Hematopoietic multipotent progenitor cell treated with erythropoietin and hydrocortisone succinate and interleukin-3 and kit ligand, for 17 days (in vitro differentiated cells): ENCODE measurements around the gene HGS.

ENCODE experiments used
- DNase-seq: peaks from one replicate; pipeline ENCODE4 v3.0.0-alpha.2; 2015; ENCODE audit warnings: low spot score

The HGS gene

DNA sequence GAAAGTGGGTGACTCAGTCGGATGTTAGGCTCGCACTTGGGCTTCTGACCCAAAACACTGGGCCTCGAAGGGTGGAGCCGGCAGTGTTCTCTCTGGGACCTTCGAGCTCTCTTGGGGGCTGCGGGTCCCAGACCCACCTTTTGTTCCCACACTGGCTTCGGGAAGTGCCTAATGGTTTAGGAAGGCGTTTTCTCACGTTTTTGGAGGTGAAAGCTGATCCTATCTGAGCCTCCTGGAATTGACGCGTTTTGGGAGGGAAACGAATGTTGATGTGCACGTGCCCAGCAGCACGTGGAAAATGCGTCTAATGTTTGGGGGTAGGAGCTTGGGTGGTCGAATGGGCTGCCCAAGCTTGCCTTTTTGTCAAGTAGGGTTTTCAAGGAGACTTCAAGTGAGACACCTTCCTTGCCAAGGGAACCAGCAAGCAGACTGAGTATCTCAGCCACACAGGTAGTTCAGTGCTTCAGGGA lies 666 bp downstream of the HGS start:
- no peak for DNase-seq

DNA sequence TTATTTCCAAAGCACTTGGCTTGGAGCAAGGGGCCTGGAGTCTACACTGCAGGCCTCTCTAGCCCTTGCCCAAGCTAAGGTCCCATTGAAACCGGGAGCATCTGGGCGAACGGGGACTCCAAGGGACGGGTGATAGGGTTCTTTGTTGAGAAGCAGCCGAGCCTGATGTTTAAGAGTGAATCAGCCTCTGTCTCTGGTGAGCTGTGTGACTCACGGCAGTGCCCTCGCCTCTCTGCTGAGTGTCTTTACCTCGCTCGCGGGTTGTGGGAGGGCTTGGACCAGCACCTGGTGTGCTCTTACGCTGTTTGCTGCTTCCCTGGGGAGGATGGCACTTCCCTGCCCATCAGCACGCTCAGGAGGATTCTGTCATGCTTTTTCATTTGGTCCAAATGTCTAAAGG lies 1.3 kb downstream of the HGS start:
- DNase-seq: peak; percentile 7

DNA sequence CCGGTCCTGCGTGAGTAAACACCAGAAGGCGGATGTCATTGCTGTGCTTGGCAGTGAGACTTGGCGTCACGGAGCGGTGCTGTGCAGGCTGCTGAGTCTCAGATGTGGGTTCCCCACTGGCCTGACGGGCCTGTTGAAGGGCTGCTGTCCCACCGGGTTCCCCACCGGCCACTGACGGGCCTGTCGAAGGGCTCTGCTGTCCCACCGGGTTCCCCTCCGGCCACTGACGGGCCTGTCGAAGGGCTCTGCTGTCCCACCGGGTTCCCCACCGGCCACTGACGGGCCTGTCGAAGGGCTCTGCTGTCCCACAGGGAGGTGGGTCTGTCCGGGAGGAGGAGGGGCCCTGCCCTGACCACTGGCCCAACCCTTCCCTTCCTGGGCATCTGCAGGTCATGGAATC lies 2.8 kb downstream of the HGS start:
- no peak for DNase-seq

DNA sequence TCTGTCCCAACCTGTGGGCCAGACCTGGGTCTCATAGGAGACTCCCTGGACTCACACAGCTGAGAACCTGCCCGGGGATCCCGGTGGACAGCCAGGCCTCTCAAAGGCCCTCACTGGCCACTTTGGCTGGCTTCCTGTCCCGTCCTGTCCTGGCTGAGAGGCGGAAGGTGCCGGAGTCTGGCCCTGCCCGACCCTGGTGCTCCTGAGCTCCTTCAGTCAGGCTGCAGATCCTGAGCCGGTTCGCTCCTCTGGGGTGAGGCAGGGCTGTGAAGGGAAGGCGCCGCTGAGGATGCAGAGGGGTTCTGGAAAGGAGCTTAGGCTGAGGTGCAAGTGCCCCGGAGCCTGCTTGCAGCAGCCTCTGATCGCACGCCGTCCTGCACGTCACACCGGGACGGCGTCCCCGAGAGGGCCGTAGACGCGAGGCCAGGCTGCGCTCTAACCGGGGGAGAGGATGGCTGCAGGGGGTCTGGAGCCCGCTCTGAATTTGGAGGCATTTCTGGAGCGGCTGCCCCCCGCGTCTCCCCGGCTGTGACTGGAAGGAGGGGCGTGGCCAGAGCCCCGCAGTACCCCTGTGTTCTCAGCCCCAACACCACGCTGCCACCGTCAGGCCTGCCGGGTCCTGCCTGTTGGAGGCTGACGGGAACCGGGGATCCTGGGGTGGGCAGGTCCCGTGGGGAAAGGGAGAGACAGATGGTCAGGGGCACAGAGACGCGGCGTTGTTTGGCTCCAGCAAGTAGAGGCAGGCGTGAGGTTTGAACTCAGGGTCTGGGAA lies 4.1 kb downstream of the HGS start:
- no peak for DNase-seq

DNA sequence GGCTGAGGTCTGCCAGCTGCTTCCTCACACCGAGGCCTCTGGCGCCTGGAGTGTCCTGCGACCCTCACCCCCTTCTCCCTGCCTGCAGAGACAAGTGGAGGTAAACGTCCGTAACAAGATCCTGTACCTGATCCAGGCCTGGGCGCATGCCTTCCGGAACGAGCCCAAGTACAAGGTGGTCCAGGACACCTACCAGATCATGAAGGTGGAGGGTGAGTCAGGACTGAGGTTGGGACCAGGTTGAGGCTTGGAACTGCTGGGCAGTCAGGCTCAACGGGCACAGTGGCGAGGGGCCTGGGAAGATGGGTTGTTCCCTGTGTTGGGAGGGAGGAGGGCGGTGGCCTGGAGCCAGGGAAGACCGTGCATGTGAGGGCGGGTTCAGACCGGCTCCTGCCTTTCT lies 4.8 kb downstream of the HGS start:
- DNase-seq: no peak

DNA sequence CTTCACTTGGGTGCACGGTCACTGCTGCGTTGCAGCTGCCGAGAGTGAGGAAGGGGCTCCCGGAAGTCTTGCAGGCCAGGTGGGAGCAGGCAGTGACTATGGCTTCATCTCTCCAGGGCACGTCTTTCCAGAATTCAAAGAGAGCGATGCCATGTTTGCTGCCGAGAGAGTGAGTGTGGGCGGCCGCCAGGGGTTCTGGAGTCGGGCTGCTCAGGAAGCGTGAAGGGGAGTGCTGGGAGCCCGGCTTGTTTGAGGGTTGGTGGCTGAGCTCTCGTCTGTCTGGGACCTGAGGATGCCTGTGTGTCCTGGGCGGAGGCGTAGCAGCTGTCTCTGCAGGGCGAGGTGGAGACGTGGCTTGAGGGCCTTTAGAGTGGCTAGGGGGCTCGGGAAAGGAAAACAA lies 6.3 kb downstream of the HGS start:
- no peak for DNase-seq

DNA sequence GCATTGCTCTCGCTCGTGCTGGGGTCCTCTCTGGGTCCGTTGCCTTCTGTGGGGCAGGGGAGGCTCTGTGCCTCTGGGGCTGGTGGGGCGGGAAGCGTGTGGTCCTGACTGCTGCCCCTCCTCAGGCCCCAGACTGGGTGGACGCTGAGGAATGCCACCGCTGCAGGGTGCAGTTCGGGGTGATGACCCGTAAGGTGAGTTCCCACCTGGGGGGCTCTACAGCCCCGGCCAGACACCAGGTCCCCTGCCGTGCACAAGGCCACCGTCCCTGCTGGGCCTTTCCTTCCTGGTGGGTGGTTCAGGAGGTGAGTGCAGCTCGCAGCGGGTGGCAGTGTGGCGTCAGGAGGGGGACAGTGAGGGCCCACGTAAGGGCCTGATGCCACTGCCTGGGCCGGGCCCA lies 6.7 kb downstream of the HGS start:
- DNase-seq: no peak

DNA sequence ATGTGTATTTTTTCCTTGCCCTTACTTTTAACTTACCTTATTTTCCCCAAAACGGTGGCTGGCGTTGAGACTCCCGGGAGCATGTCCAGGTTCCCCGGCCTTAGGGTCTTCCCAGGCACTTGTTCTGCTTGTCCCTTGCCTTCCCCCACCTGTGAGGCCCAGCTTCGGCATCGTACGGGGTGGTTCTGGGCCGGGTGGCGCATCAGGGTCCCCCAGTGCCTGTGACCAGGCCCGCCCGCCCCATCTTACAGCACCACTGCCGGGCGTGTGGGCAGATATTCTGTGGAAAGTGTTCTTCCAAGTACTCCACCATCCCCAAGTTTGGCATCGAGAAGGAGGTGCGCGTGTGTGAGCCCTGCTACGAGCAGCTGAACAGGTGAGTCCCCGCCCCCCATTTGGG lies 7.4 kb downstream of the HGS start:
- DNase-seq: no peak

DNA sequence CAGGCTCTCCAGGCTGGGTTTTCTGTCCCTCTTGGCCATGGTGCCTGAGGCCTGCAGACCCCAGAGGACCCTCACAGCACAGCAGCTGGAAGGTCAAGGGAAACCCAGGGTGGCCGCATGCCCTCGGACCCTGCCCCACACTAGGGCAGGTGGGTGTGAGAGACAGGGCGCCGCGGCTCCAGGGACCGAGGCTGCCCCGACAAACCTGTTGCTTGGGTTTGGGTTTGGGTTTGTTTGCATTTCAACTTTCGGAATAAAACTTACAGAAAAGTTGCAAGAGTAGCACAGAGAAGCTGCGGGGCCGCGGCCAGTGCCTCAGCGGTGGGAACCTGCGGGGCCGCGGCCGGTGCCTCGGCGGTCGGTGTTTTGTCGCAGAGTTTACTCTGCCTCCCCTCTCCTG lies 7.8 kb downstream of the HGS start:
- DNase-seq: no peak

DNA sequence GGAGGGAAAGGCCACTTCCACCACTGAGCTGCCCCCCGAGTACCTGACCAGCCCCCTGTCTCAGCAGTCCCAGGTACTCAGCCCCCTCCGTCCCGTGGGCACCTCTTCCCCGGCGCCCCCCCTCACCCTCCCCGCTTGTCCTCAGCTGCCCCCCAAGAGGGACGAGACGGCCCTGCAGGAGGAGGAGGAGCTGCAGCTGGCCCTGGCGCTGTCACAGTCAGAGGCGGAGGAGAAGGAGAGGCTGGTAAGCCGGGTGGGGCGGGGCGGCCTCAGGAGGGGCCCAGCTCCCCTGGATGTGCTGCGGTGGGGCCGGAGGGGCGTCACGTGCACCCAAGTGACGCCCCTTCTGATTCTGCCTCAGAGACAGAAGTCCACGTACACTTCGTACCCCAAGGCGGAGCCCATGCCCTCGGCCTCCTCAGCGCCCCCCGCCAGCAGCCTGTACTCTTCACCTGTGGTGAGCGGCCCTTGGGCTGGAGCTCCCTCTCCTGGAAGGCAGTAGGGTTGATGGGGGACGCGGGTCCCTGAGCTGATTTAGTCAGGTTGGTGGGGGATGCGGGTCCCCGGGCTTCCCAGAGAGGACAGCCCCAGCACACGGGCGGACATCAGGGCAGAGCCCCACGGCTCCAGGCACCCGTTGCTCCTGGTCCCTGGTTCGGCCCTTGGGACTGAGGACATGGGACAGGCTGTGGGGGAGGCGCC lies 9.8 kb downstream of the HGS start:
- DNase-seq: no peak

DNA sequence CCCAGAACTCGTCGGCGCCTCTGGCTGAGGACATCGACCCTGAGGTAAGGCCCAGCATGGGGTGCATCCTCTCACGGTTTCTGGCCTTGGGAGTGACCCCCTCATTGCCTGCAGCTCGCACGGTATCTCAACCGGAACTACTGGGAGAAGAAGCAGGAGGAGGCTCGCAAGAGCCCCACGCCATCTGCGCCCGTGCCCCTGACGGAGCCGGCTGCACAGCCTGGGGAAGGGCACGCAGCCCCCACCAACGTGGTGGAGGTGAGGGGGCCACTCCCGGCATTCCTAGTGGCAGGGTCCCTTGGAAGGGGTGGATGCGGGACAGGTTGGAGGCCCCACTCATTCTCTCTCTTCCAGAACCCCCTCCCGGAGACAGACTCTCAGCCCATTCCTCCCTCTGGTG lies 11.0 kb downstream of the HGS start:
- DNase-seq: no peak

DNA sequence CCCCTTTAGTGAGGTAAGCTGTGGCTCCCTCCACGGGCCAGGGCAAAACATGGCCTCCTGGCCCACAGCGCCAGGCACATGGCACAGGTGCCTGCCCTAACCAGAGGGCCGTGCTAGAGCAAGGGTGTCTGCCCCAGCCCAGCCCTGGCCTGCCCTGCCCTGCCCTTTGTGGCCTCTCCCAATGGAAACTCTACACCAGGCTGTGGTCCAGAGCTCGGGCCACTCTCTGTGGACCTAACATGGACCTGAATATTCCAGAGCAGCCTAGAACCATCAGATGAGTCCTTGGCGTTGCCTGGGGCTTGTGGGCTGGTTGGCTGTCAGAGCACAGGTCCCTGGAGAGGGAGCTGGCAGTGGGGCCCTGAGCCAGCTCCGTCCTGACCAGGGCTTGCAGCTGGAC lies 11.4 kb downstream of the HGS start:
- DNase-seq: no peak

DNA sequence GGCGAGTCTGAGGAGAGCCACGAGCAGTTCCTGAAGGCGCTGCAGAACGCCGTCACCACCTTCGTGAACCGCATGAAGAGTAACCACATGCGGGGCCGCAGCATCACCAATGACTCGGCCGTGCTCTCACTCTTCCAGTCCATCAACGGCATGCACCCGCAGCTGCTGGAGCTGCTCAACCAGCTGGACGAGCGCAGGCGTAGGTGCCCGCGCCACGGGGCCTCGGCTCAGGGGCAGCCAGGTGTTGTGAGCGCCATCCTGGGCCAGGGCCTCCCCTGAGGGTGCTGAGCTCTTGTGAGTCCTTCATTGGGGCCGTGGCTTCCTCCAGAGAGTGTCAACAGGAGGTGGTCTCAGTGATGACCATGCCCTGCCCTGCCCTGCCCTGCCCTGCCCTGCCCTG lies 12.0 kb downstream of the HGS start:
- no peak for DNase-seq

DNA sequence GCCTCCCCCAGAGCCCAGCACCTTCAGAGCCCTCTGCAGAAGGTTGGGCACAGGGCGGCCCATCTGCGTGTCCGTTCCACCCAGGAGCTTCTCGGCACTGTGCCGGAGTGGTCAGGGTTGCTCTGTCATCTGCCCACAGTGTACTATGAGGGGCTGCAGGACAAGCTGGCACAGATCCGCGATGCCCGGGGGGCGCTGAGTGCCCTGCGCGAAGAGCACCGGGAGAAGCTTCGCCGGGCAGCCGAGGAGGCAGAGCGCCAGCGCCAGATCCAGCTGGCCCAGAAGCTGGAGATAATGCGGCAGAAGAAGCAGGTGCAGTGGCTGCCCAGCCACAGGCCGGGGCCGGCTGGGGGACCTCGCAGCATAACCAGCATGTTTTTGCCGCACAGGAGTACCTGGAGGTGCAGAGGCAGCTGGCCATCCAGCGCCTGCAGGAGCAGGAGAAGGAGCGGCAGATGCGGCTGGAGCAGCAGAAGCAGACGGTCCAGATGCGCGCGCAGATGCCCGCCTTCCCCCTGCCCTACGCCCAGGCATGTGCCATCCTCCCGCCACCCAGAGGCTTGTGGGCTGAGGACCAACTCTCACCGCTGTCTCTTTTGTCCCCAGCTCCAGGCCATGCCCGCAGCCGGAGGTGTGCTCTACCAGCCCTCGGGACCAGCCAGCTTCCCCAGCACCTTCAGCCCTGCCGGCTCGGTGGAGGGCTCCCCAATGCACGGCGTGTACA lies 12.6 kb downstream of the HGS start:
- DNase-seq: no peak

DNA sequence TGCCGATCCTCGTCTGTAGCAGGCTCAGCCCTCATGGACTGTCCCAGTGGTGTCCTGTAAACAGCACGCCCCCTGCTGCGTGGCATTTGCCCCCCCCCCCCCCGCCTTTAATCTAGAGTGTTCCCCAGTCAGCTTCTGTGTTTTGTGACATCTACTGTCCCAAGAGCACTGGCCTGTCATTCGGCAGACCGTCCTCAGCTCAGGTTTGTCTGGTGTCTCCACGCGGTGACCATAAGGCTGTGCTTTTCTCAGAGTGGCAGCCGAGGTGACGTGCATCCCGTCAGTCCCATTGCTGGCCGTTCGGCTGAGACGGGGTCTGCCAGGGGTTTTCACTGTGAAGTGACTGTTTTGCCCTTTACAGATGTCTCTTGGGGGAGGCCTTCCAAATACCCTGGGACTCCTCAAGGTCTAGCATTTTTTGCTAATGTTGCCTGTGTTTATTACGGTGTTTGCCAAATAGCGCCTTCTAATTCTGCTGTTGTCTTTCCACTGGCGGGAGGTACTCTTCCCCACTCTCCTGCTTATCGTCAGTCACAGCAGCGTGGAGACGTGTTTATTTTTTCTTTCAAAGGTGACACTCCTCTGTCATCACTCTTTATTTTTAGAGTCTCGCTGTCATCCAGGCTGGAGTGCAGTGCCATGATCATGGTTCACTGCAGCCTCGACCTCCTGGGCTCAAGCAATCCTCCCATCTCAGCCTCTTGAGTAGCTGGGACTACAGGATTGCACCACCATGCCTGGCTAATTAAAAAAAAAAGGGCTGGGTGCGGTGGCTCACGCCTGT lies 13.6 kb downstream of the HGS start:
- no peak for DNase-seq

DNA sequence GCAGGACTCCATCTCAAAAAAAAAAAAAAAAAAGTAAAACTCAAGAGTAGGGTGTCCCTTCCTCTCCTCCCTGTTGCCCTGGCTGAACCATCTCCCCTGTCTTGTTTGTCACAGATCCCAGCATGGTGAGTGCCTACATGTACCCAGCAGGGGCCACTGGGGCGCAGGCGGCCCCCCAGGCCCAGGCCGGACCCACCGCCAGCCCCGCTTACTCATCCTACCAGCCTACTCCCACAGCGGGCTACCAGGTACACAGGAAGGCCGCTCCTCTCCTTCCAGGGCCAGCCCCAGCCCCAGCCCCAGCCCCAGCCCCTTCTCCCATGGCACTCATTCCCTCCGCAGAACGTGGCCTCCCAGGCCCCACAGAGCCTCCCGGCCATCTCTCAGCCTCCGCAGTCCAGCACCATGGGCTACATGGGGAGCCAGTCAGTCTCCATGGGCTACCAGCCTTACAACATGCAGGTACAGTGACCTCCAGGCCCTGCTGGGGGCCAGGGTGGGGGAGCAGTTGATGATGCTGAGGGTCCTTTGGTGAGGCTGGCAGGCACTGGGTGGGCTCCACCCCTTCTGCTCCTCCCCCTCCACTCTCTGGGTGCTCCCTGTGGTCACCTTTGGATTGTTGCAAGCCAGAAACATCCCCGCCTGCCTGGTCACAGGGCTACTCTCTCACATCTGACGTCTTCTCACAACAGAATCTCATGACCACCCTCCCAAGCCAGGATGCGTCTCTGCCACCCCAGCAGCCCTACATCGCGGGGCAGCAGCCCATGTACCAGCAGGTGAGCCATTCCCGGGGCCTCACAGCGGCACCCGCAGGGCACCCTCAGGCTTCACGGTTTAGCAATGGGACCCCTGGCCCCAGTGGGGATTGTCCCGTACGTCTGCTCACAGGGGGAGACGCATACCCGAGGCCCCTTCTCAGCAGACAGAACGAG lies 16.8 kb downstream of the HGS start:
- DNase-seq: no peak

DNA sequence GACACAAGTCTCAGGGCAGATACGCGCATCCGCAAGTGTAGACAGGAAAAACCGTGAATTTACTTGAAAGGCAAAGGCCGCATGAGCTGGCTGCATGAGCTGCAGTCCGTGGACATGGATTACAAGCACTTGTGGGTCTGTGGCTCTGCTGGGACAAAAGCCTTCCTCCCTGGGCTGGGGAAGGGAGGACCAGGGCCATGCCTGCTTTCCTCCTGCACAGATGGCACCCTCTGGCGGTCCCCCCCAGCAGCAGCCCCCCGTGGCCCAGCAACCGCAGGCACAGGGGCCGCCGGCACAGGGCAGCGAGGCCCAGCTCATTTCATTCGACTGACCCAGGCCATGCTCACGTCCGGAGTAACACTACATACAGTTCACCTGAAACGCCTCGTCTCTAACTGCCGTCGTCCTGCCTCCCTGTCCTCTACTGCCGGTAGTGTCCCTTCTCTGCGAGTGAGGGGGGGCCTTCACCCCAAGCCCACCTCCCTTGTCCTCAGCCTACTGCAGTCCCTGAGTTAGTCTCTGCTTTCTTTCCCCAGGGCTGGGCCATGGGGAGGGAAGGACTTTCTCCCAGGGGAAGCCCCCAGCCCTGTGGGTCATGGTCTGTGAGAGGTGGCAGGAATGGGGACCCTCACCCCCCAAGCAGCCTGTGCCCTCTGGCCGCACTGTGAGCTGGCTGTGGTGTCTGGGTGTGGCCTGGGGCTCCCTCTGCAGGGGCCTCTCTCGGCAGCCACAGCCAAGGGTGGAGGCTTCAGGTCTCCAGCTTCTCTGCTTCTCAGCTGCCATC lies 17.7 kb downstream of the HGS start:
- DNase-seq: peak; percentile 16

DNA sequence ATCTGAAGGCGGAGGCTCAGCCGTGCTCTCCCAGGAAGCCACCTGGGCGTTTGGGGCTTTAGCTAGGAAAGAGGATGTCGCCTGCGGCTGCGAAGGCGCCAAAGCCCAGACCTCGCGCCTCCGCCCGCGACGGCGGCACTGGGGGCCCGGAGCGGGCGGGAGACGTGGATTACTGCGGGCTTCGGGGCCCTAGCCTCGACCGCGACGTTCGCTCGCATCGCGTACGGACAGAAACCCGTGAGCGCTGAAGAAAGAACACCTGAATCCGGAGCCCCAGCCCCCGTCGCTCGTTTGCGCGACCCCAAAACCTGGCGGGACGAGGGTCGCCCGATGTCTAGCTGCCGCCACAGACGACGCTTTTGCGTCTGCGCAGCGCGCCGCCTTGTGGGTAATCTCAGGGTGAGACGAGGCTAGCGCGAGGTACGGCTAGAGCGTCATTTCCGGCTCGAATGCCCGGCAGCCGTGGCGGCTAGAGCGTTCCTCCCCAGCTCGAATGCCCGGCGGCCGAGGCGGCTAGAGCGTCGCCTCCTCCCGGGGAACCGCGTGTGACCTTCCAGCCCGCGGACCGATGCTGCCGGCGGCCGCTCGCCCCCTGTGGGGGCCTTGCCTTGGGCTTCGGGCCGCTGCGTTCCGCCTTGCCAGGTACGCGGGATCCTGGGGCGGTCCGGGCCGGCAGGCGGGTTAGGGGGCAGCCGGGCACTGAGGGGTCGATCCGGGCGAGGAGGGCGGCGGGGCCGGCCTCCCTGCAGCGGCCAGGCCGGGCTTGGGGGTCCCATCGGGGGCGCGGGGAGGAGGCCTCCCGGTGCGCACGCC lies 19.3 kb downstream of the HGS start, which contains the start of gene MRPL12:
Gene MRPL12, plus strand, starts transcription at position 434 of the 813 bp plus-strand sequence. Its CDS starts 135 bp downstream, at position 569.
- peak; percentile 92 for DNase-seq
